IMR-90 (cell line): ENCODE measurements around the gene PPM1H. TPM values are rescaled to one million over a fixed set of nuclear protein-coding genes. Genes with fewer than 3 reads are reported as not detected.

Experiments used
- ATAC-seq: fragments of 200-7000 bp; cut with Tn5 transposase; 2 replicates; pipeline ENCODE4 v1.9.1; 2020; ENCODE audit warnings: low read depth, mild to moderate bottlenecking, moderate library complexity
- BruUV-seq: library from RNA; stranded (reverse); fragments of 400-500 nt; replicated peaks from 2 replicates; lab custom pipeline; 2021; lab: Mats Ljungman, UMichigan
- CTCF ChIA-PET: fragments of 300-600 bp; formaldehyde crosslinking; extraction: SDS; loops from one replicate; lab custom pipeline; 2021; ENCODE audit warnings: antibody characterized with exemption; lab: Yijun Ruan, JAX
- POLR2A ChIA-PET: fragments of 300-600 bp; sonication (Branson Sonifier 250); formaldehyde crosslinking; loops from one replicate; lab custom pipeline; 2022; ENCODE audit warnings: antibody characterized with exemption; ENCODE audit not compliant: unreplicated experiment; lab: Charles Lee
- DNase-seq: peaks from one replicate; pipeline ENCODE4 v3.0.0; 2013
- H2AFZ ChIP-seq: replicated peaks from 2 replicates; pipeline ENCODE3; 2013; ENCODE audit warnings: low read length, mild to moderate bottlenecking; ENCODE audit not compliant: poor library complexity
- H2AK5ac ChIP-seq: 2 replicates; pipeline ENCODE4 v1.6.1; 2013; ENCODE audit warnings: low read depth, low read length, inconsistent platforms
- H2AK9ac ChIP-seq: replicated peaks from 2 replicates; pipeline ENCODE3; 2013; ENCODE audit warnings: mild to moderate bottlenecking, low read depth, low read length, moderate library complexity; ENCODE audit not compliant: poor library complexity
- H2BK120ac ChIP-seq: 2 replicates; pipeline ENCODE4 v1.6.1; 2013; ENCODE audit warnings: low read depth, low read length, inconsistent platforms
- H2BK15ac ChIP-seq: 3 replicates; pipeline ENCODE4 v1.6.1; 2013; ENCODE audit warnings: low read depth, low read length, inconsistent platforms
- H2BK20ac ChIP-seq: 2 replicates; pipeline ENCODE4 v1.6.1; 2013; ENCODE audit warnings: low read depth, mild to moderate bottlenecking, inconsistent platforms, low read length, moderate library complexity
- H2BK5ac ChIP-seq: 2 replicates; pipeline ENCODE4 v1.6.1; 2013; ENCODE audit warnings: mild to moderate bottlenecking, low read depth, low read length, inconsistent platforms; ENCODE audit not compliant: poor library complexity, severe bottlenecking
- H3K14ac ChIP-seq: replicated peaks from 2 replicates; pipeline ENCODE4 v1.6.1; 2013; ENCODE audit warnings: low read depth, low read length, inconsistent platforms
- H3K18ac ChIP-seq: 2 replicates; pipeline ENCODE4 v1.6.1; 2013; ENCODE audit warnings: low read depth, low read length, control low read depth
- H3K23ac ChIP-seq: 2 replicates; pipeline ENCODE4 v1.6.1; 2013; ENCODE audit warnings: low read depth, low read length, inconsistent platforms
- H3K27ac ChIP-seq: 2 replicates; pipeline ENCODE4 v1.5.1; 2013; ENCODE audit warnings: mild to moderate bottlenecking, control low read depth, low read length; ENCODE audit not compliant: insufficient read depth
- H3K27me3 ChIP-seq: 2 replicates; pipeline ENCODE4 v1.6.1; 2013; ENCODE audit warnings: low read length; ENCODE audit not compliant: control insufficient read depth, insufficient read depth
- H3K36me3 ChIP-seq: 2 replicates; pipeline ENCODE4 v1.6.1; 2013; ENCODE audit warnings: low read length, mixed read lengths; ENCODE audit not compliant: control insufficient read depth, insufficient read depth
- H3K4ac ChIP-seq: 2 replicates; pipeline ENCODE4 v1.6.1; 2013; ENCODE audit warnings: low read depth, low read length, inconsistent platforms
- H3K4me1 ChIP-seq: 2 replicates; pipeline ENCODE4 v1.6.1; 2013; ENCODE audit warnings: low read length, mixed read lengths; ENCODE audit not compliant: control insufficient read depth, insufficient read depth
- H3K4me2 ChIP-seq: 2 replicates; pipeline ENCODE4 v1.6.1; 2013; ENCODE audit warnings: low read depth, mild to moderate bottlenecking, control low read depth, low read length, moderate library complexity
- H3K4me3 ChIP-seq: 2 replicates; pipeline ENCODE4 v1.5.1; 2013; ENCODE audit warnings: low read depth, mild to moderate bottlenecking, control low read depth, low read length, moderate library complexity; ENCODE audit not compliant: insufficient read depth
- H3K56ac ChIP-seq: 2 replicates; pipeline ENCODE4 v1.6.1; 2013; ENCODE audit warnings: low read length, inconsistent platforms; ENCODE audit not compliant: insufficient read depth; ENCODE audit errors: extremely low read depth
- H3K79me1 ChIP-seq, 2 experiments: 2 replicates each; pipeline ENCODE4 v1.6.1; 2013; ENCODE audit warnings: low read length in 2 of 2, inconsistent platforms in 1 of 2, low read depth in 1 of 2
- H3K9ac ChIP-seq: 2 replicates; pipeline ENCODE4 v1.6.1; 2013; ENCODE audit warnings: low read depth, low read length, control low read depth
- H3K9me1 ChIP-seq: 2 replicates; pipeline ENCODE4 v1.6.1; 2013; ENCODE audit warnings: low read length, inconsistent platforms; ENCODE audit not compliant: insufficient read depth
- H3K9me3 ChIP-seq: 2 replicates; pipeline ENCODE4 v1.6.1; 2013; ENCODE audit warnings: low read length; ENCODE audit not compliant: control insufficient read depth, insufficient read depth
- H4K20me1 ChIP-seq: 2 replicates; pipeline ENCODE4 v1.6.1; 2013; ENCODE audit warnings: low read length, inconsistent platforms; ENCODE audit not compliant: insufficient read depth
- H4K5ac ChIP-seq: 2 replicates; pipeline ENCODE4 v1.6.1; 2013; ENCODE audit warnings: mild to moderate bottlenecking, low read depth, low read length, control low read depth
- H4K8ac ChIP-seq, 2 experiments: 2 replicates each; pipeline ENCODE4 v1.6.1; 2013; ENCODE audit warnings: low read depth in 2 of 2, low read length in 2 of 2, control low read depth in 1 of 2, inconsistent platforms in 1 of 2
- H4K91ac ChIP-seq: 2 replicates; pipeline ENCODE4 v1.6.1; 2013; ENCODE audit warnings: low read depth, low read length, inconsistent platforms; ENCODE audit not compliant: insufficient read depth
- BHLHE40 ChIP-seq: fragments of 150-350 bp; IDR thresholded peaks from 2 replicates; pipeline ENCODE4 v1.6.1; 2016; ENCODE audit warnings: mild to moderate bottlenecking, low read depth, low read length
- CEBPB ChIP-seq: IDR thresholded peaks from 2 replicates; pipeline ENCODE4 v1.6.1; 2012; ENCODE audit warnings: low read depth, low read length, improper control_type of control experiment
- CTCF ChIP-seq: conservative IDR thresholded peaks from 2 replicates; pipeline ENCODE4 v1.5.1; 2012; ENCODE audit warnings: mild to moderate bottlenecking, low read depth, low read length, improper control_type of control experiment
- FOS ChIP-seq: fragments of 150-350 bp; IDR thresholded peaks from 2 replicates; pipeline ENCODE4 v1.6.1; 2016; ENCODE audit warnings: low read depth, low read length
- MAFK ChIP-seq: IDR thresholded peaks from 2 replicates; pipeline ENCODE4 v1.6.1; 2012; ENCODE audit warnings: low read depth, low read length, improper control_type of control experiment
- MAZ ChIP-seq: IDR thresholded peaks from 2 replicates; pipeline ENCODE4 v1.6.1; 2012; ENCODE audit warnings: low read depth, mild to moderate bottlenecking, low read length, improper control_type of control experiment, moderate library complexity, borderline replicate concordance
- SMC3 ChIP-seq: fragments of 150-350 bp; IDR thresholded peaks from 2 replicates; pipeline ENCODE4 v1.6.1; 2016; ENCODE audit warnings: low read depth, mild to moderate bottlenecking, antibody characterized with exemption, low read length, moderate library complexity
- WGBS, 2 experiments: methylation state at CpG; one replicate each; pipeline versions ENCODE4 v1.1.5 to v1.1.7; 2013; ENCODE audit warnings: missing lambda C conversion rate in 2 of 2; ENCODE audit not compliant: insufficient read length in 1 of 2; ENCODE audit errors: extremely low coverage in 2 of 2; 5-methylcytosine and 5-hydroxymethylcytosine counted together
- dilution Hi-C: fragments of 300-500 bp; cut with HindIII; formaldehyde crosslinking; loops from one replicate; pipeline ENCODE4 v1.14.3; 2018; ENCODE audit warnings: low sequenced_read_pairs; ENCODE audit not compliant: unreplicated experiment
- in situ Hi-C: fragments of 300-500 bp; cut with MboI; formaldehyde crosslinking; loops from 3 replicates; pipeline ENCODE4 v1.14.3; 2019; ENCODE audit warnings: low sequenced_read_pairs, inconsistent platforms, mixed read lengths
- intact Hi-C: fragments of 100-400 bp; cut with micrococcal nuclease; formaldehyde crosslinking; loops from 2 replicates; pipeline ENCODE4 v1.10.0; 2022
- polyA plus RNA-seq, 3 experiments: library from polyadenylated mRNA; depleted of rRNA; stranded (reverse); fragments of >200 nt; gene quantifications; 2 replicates each; pipeline ENCODE4 v1.2.3, GENCODE V29; 2012; ENCODE audit warnings: low replicate concordance in 1 of 3
- total RNA-seq: library from RNA; depleted of rRNA; stranded (reverse); fragments of >200 nt; gene quantifications from 2 replicates; pipeline ENCODE4 v1.2.3, GENCODE V29; 2012

The PPM1H gene
- total and polyA plus RNA-seq, 2 of the 4 experiments (the other 2 are of a cell fraction): 0.14 to 0.18 TPM

GRCh38 chr12:62866451-62867082, 68.4 kb downstream of the PPM1H start:
- H4K20me1 ChIP-seq: no peaks in the 10 kb centered on the region
- H2BK15ac ChIP-seq: peak overlapping the region; percentile 65; the same call in 2 of the 3 replicates
- H2AFZ ChIP-seq: peak overlapping the region; percentile 84
- H4K8ac ChIP-seq: peak overlapping the region; percentile 7 to 83
- dilution Hi-C loops: no loop called here
- H2AK9ac ChIP-seq: no peak overlapping the region
- TF ChIP-seq CTCF (no peak), SMC3 (no peak), CEBPB (no peak), MAZ (no peak), MAFK (no peak), FOS (no peak), BHLHE40 (no peak)
- H3K56ac ChIP-seq: peak overlapping the region; percentile 62
- H2BK20ac ChIP-seq: peak overlapping the region; percentile 94
- H3K4me1 ChIP-seq: peaks cover 17% of the 10 kb centered on the region
- ATAC-seq: peak; percentile 87
- H3K9me1 ChIP-seq: peaks cover 15% of the 10 kb centered on the region
- H2BK5ac ChIP-seq: peak overlapping the region; percentile 64
- no peaks in the 10 kb centered on the region for H3K36me3 ChIP-seq
- no peaks in the 10 kb centered on the region for H3K9me3 ChIP-seq
- no peak overlapping the region for H4K5ac ChIP-seq
- 0% methylated on average over 1 of the region's 4 CpGs; no CpG with 5 or more reads in 1 of the 2 experiments for WGBS, 2 experiments
- H3K27ac ChIP-seq: no peak overlapping the region
- H2BK120ac ChIP-seq: peak overlapping the region; percentile 96
- peak overlapping the region; percentile 31 for H2AK5ac ChIP-seq
- intact Hi-C loops: no loop called here
- no peak overlapping the region for H3K9ac ChIP-seq
- peak; percentile 77 for DNase-seq
- 0 out of 4 replicates have a peak, but pooled peaks cover 0 to 2% of the 10 kb centered on the region in 2 experiments for H3K79me1 ChIP-seq
- H3K4me2 ChIP-seq: peak overlapping the region; percentile 45; the same call in 1 of the 2 replicates
- POLR2A ChIA-PET: interaction anchor here (0.7 to 1.2 kb wide), 2 partner anchors 13 to 102 kb away, joined by 3 to 5 read pairs; no protein-coding TSS in a partner anchor
- H3K4ac ChIP-seq: peak overlapping the region; percentile 90
- no peak overlapping the region for H3K4me3 ChIP-seq
- CTCF ChIA-PET: interaction anchor here (0.8 to 2.2 kb wide), 4 partner anchors 17 to 203 kb away, joined by 3 to 9 read pairs (median 4); no protein-coding TSS in a partner anchor
- H3K23ac ChIP-seq: peak overlapping the region; percentile 83
- H3K27me3 ChIP-seq: no peaks in the 10 kb centered on the region
- peak overlapping the region; percentile 29; the same call in 1 of the 2 replicates for H3K18ac ChIP-seq
- H3K14ac ChIP-seq: peak overlapping the region; percentile 74
- peak overlapping the region; percentile 85 for H4K91ac ChIP-seq
- BruUV-seq: no TSS peak
- in situ Hi-C loops: no loop called here
